Posterior cingulate gyrus (tissue), 11 donors: ENCODE results near the gene CHRNB1.

Source experiments
- DNase-seq, 10 donors: peaks; one replicate each; pipeline versions ENCODE4 v3.0.0 to v3.0.0-alpha.2; 2020 to 2021; ENCODE audit warnings: mixed read lengths in 3 of 10
- intact Hi-C: fragments of 100-400 bp; cut with DNase I; formaldehyde crosslinking; loops from one replicate; pipeline ENCODE4 v1.15.1; 2023

Gene CHRNB1

GRCh38 chr17:7478276-7479212 lies 33.7 kb downstream of the CHRNB1 start:
- intact Hi-C loops, result no loop called here
- peak; percentile 45 to 91 (median 60) for DNase-seq

GRCh38 chr17:7479213-7480088 lies 34.6 kb downstream of the CHRNB1 start, which contains the start of gene ZBTB4:
Gene ZBTB4 (minus strand): TSS chr17:7479631. CDS start chr17:7466801, 12,830 bp downstream.
- peak; percentile 37 to 93 (median 57) for DNase-seq
- intact Hi-C loops, result loop anchor here (10.0 kb wide), 1 partner anchor 125 kb away; the partner anchor contains the start of genes KCTD11 and TMEM95

- intact Hi-C loops, result loop anchor here (10.0 kb wide), 1 partner anchor 125 kb away; the partner anchor contains the start of genes KCTD11 and TMEM95
- peak in 1 of 10 donors; percentile 64 for DNase-seq
These were observed 35.2 kb downstream of the CHRNB1 start for GRCh38 chr17:7480089-7480384.

GRCh38 chr17:7481275-7481674 lies 36.4 kb downstream of the CHRNB1 start, which contains the start of gene SLC35G6:
Gene SLC35G6 (plus strand): TSS chr17:7481446. CDS start chr17:7481517, 71 bp downstream.
- DNase-seq, result peak in 1 of 10 donors; percentile 24
- intact Hi-C loops, result loop anchor here (10.0 kb wide), 1 partner anchor 126 kb away; the partner anchor contains the start of genes KCTD11 and TMEM95

- intact Hi-C loops, result loop anchor here (10.0 kb wide), 1 partner anchor 127 kb away; the partner anchor contains the start of genes KCTD11 and TMEM95
- DNase-seq, result peak in 1 of 10 donors; percentile 74
These were observed 37.2 kb downstream of the CHRNB1 start for GRCh38 chr17:7481842-7482741.

GRCh38 chr17:7482742-7483088 lies 37.9 kb downstream of the CHRNB1 start:
- DNase-seq, result peak in 2 of 10 donors; percentile 10 to 71
- intact Hi-C loops, result loop anchor here (10.0 kb wide), 1 partner anchor 128 kb away; the partner anchor contains the start of genes KCTD11 and TMEM95

GRCh38 chr17:7483255-7484066 lies 38.6 kb downstream of the CHRNB1 start:
- intact Hi-C loops, result loop anchor here (1.0 to 10.0 kb wide), 4 partner anchors 46 to 129 kb away; partner anchors contain the start of genes KCTD11, SENP3, TMEM256 and TMEM95
- DNase-seq, result peak; percentile 84 to 99 (median 94)

- intact Hi-C loops, result loop anchor here (1.0 to 10.0 kb wide), 4 partner anchors 47 to 129 kb away; partner anchors contain the start of genes KCTD11, SENP3, TMEM256 and TMEM95
These were observed 39.4 kb downstream of the CHRNB1 start, which contains the start of gene POLR2A for GRCh38 chr17:7484067-7484918. Gene POLR2A (plus strand): TSS chr17:7484366.

GRCh38 chr17:7484919-7485377 lies 40.1 kb downstream of the CHRNB1 start:
- intact Hi-C loops, result loop anchor here (1.0 to 10.0 kb wide), 4 partner anchors 48 to 130 kb away; partner anchors contain the start of genes KCTD11, SENP3, TMEM256 and TMEM95
- DNase-seq, result no peak

More at GRCh38 chr17:7484067-7484918, 39.4 kb downstream of the CHRNB1 start, which contains the start of gene POLR2A:
- peak; percentile 96 to 99 (median 98) for DNase-seq

GRCh38 chr17:7486181-7486580 lies 41.3 kb downstream of the CHRNB1 start:
- intact Hi-C loops, result loop anchor here (10.0 kb wide), 1 partner anchor 131 kb away; the partner anchor contains the start of genes KCTD11 and TMEM95
- DNase-seq, result peak in 1 of 10 donors; percentile 4

- intact Hi-C loops, result no loop called here
These were observed 45.3 kb downstream of the CHRNB1 start for GRCh38 chr17:7490144-7490543.

GRCh38 chr17:7491583-7491982 lies 46.7 kb downstream of the CHRNB1 start:
- DNase-seq, result no peak
- intact Hi-C loops, result no loop called here

More at GRCh38 chr17:7490144-7490543, 45.3 kb downstream of the CHRNB1 start:
- DNase-seq, result peak in 1 of 10 donors; percentile 13

GRCh38 chr17:7493941-7494340 lies 49.1 kb downstream of the CHRNB1 start:
- DNase-seq, result peak in 1 of 10 donors; percentile 5
- intact Hi-C loops, result no loop called here

GRCh38 chr17:7495906-7496434 lies 51.1 kb downstream of the CHRNB1 start:
- intact Hi-C loops, result no loop called here
- DNase-seq, result peak in 1 of 10 donors; percentile 75

GRCh38 chr17:7496470-7497183 lies 51.8 kb downstream of the CHRNB1 start:
- peak in 1 of 10 donors; percentile 62 for DNase-seq
- intact Hi-C loops, result no loop called here

GRCh38 chr17:7497228-7497627 lies 52.4 kb downstream of the CHRNB1 start:
- peak in 1 of 10 donors; percentile 59 for DNase-seq
- intact Hi-C loops, result no loop called here
